Gastrocnemius medialis (tissue), 4 donors: ENCODE measurements around the gene CDKAL1.

Source experiments
- POLR2A ChIP-seq, 2 donors: fragments of 450-650 bp; IDR thresholded peaks; one replicate each; pipeline ENCODE4 v1.6.1; 2017; ENCODE audit warnings: antibody characterized with exemption in 2 of 2, mild to moderate bottlenecking in 2 of 2, moderate library complexity in 2 of 2
- TF ChIP-seq, protein P1 (sequence below), 5 experiments: fragments of 450-650 bp in 3 of 5; fragments of 200-600 bp in 2 of 5; sonication (generic) in 2 of 5; IDR thresholded peaks in 4 of 5; conservative IDR thresholded peaks in 1 of 5; 1 replicate in 4 of 5; 2 replicates in 1 of 5; pipeline ENCODE4 v1.5.1; 2016 to 2019; ENCODE audit warnings: antibody characterized with exemption in 5 of 5, mild to moderate bottlenecking in 3 of 5, moderate library complexity in 3 of 5

DNA sequence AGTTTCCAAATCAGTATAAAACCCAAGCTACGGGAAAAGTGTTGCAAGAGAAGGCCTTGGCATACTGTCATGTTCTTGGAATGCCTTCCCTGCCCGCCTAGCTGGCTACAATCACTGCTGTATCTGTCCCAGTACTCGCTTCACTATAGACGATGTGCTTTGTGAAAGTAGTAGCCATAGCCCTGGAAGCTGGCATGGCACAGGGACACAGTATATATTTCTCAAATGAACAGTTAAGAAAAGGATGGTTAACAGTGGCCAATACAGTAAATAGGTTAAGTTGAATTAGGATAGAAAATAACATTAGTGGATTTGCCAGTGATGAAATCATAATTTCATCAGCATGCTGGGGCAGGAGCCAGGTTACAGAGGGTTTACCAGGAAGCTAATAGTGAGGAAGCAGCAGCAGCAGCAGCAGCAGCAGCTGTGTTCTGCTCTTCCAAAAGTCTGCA is 499.3 kb downstream of the CDKAL1 start:
- TF ChIP-seq POLR2A (IDR thresholded peaks at IDR 0.05): no peak
- TF ChIP-seq, protein P1, sequence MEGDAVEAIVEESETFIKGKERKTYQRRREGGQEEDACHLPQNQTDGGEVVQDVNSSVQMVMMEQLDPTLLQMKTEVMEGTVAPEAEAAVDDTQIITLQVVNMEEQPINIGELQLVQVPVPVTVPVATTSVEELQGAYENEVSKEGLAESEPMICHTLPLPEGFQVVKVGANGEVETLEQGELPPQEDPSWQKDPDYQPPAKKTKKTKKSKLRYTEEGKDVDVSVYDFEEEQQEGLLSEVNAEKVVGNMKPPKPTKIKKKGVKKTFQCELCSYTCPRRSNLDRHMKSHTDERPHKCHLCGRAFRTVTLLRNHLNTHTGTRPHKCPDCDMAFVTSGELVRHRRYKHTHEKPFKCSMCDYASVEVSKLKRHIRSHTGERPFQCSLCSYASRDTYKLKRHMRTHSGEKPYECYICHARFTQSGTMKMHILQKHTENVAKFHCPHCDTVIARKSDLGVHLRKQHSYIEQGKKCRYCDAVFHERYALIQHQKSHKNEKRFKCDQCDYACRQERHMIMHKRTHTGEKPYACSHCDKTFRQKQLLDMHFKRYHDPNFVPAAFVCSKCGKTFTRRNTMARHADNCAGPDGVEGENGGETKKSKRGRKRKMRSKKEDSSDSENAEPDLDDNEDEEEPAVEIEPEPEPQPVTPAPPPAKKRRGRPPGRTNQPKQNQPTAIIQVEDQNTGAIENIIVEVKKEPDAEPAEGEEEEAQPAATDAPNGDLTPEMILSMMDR (IDR thresholded peaks at IDR 0.05 in 4 of 5, conservative IDR thresholded peaks at IDR 0.05 in 1 of 5): no peak
